Loucy (cell line): Measurements from ENCODE around the gene AMPD1.

ENCODE experiments used
- CTCF ChIP-seq: fragments of 200-600 bp; sonication (generic); conservative IDR thresholded peaks from 2 replicates; pipeline ENCODE4 v1.5.1; 2014; ENCODE audit warnings: mild to moderate bottlenecking, antibody characterized with exemption, low read length
- EZH2phosphoT487 ChIP-seq: fragments of 200-600 bp; IDR thresholded peaks from 2 replicates; pipeline ENCODE4 v1.6.1; 2018; ENCODE audit warnings: antibody characterized with exemption, mild to moderate bottlenecking, moderate library complexity, borderline replicate concordance

GRCh38 chr1:114701931-114702330 is 6.6 kb upstream of the AMPD1 start:
- TF ChIP-seq CTCF (no peak), EZH2phosphoT487 (no peak)
